Measurements from ENCODE around the gene WDR93.
"Not testable (repeated sequence)": the region's sequence is repeated elsewhere in the genome, so short reads cannot be mapped to it uniquely, and the experiment has no call there.

WDR93 gene

GRCh38 chr15:89782619-89782950 lies 92.0 kb downstream of the WDR93 start:
- Histone ChIP-seq H3K4me1 (ENCODE audit: control insufficient read depth, insufficient read depth, low read length, unreplicated experiment) (peaks cover 23% of the 10 kb centered on the region), H3K27ac (ENCODE audit: low read depth, low read length) (peak overlapping the region; percentile 50), H3K36me3 (ENCODE audit: insufficient read depth, low read length) (peaks cover 12% of the 10 kb centered on the region)
- H3K79me2 ChIP-seq (ENCODE audit: control insufficient read depth, insufficient read depth, low read length, unreplicated experiment); H3K27me3 ChIP-seq (ENCODE audit: insufficient read depth, low read length); H2AFZ ChIP-seq (ENCODE audit: low read length, unreplicated experiment); H3K4me3 ChIP-seq (ENCODE audit: low read depth, low read length): not testable (repeated sequence)

GRCh38 chr15:89783111-89783860 lies 92.7 kb downstream of the WDR93 start:
- Histone ChIP-seq H3K4me1 (ENCODE audit: control insufficient read depth, insufficient read depth, low read length, unreplicated experiment) (peaks cover 23% of the 10 kb centered on the region), H2AFZ (ENCODE audit: low read length, unreplicated experiment) (no peak overlapping the region), H3K27me3 (ENCODE audit: insufficient read depth, low read length) (no peaks in the 10 kb centered on the region), H3K27ac (ENCODE audit: low read depth, low read length) (peak overlapping the region; percentile 50), H3K36me3 (ENCODE audit: insufficient read depth, low read length) (peaks cover 19% of the 10 kb centered on the region), H3K4me3 (ENCODE audit: low read depth, low read length) (no peak overlapping the region), H3K79me2 (ENCODE audit: control insufficient read depth, insufficient read depth, low read length, unreplicated experiment) (no peaks in the 10 kb centered on the region)

- H3K4me3 ChIP-seq (ENCODE audit: low read depth, low read length), result no peak overlapping the region
- peaks cover 23% of the 10 kb centered on the region for H3K4me1 ChIP-seq (ENCODE audit: control insufficient read depth, insufficient read depth, low read length, unreplicated experiment)
- H3K27me3 ChIP-seq (ENCODE audit: insufficient read depth, low read length), result no peaks in the 10 kb centered on the region
- no peaks in the 10 kb centered on the region for H3K79me2 ChIP-seq (ENCODE audit: control insufficient read depth, insufficient read depth, low read length, unreplicated experiment)
- no peak overlapping the region for H2AFZ ChIP-seq (ENCODE audit: low read length, unreplicated experiment)
- 0 out of 2 replicates have a peak overlapping the region, but pooled peaks have one; percentile 50 for H3K27ac ChIP-seq (ENCODE audit: low read depth, low read length)
- H3K36me3 ChIP-seq (ENCODE audit: insufficient read depth, low read length), result peaks cover 27% of the 10 kb centered on the region
Observed at GRCh38 chr15:89783861-89784685, 93.5 kb downstream of the WDR93 start.

- H3K27me3 ChIP-seq (ENCODE audit: insufficient read depth, low read length), result no peaks in the 10 kb centered on the region
- H3K79me2 ChIP-seq (ENCODE audit: control insufficient read depth, insufficient read depth, low read length, unreplicated experiment), result no peaks in the 10 kb centered on the region
- no peak overlapping the region for H2AFZ ChIP-seq (ENCODE audit: low read length, unreplicated experiment)
- peaks cover 32% of the 10 kb centered on the region for H3K36me3 ChIP-seq (ENCODE audit: insufficient read depth, low read length)
- no peak overlapping the region for H3K4me3 ChIP-seq (ENCODE audit: low read depth, low read length)
- H3K27ac ChIP-seq (ENCODE audit: low read depth, low read length), result no peak overlapping the region
- peaks cover 23% of the 10 kb centered on the region for H3K4me1 ChIP-seq (ENCODE audit: control insufficient read depth, insufficient read depth, low read length, unreplicated experiment)
Observed at GRCh38 chr15:89784686-89784960, 94.0 kb downstream of the WDR93 start.

GRCh38 chr15:89785064-89785773 lies 94.6 kb downstream of the WDR93 start:
- Histone ChIP-seq H3K36me3 (ENCODE audit: insufficient read depth, low read length) (peaks cover 36% of the 10 kb centered on the region), H3K79me2 (ENCODE audit: control insufficient read depth, insufficient read depth, low read length, unreplicated experiment) (no peaks in the 10 kb centered on the region), H2AFZ (ENCODE audit: low read length, unreplicated experiment) (no peak overlapping the region), H3K27me3 (ENCODE audit: insufficient read depth, low read length) (no peaks in the 10 kb centered on the region), H3K4me1 (ENCODE audit: control insufficient read depth, insufficient read depth, low read length, unreplicated experiment) (peaks cover 23% of the 10 kb centered on the region), H3K27ac (ENCODE audit: low read depth, low read length) (no peak overlapping the region), H3K4me3 (ENCODE audit: low read depth, low read length) (no peak overlapping the region)

GRCh38 chr15:89785774-89786140 lies 95.1 kb downstream of the WDR93 start:
- Histone ChIP-seq H3K27me3 (ENCODE audit: insufficient read depth, low read length) (no peaks in the 10 kb centered on the region), H3K79me2 (ENCODE audit: control insufficient read depth, insufficient read depth, low read length, unreplicated experiment) (no peaks in the 10 kb centered on the region), H2AFZ (ENCODE audit: low read length, unreplicated experiment) (no peak overlapping the region), H3K36me3 (ENCODE audit: insufficient read depth, low read length) (peaks cover 42% of the 10 kb centered on the region), H3K4me1 (ENCODE audit: control insufficient read depth, insufficient read depth, low read length, unreplicated experiment) (peaks cover 20% of the 10 kb centered on the region), H3K27ac (ENCODE audit: low read depth, low read length) (no peak overlapping the region), H3K4me3 (ENCODE audit: low read depth, low read length) (no peak overlapping the region)

GRCh38 chr15:89787944-89788343 lies 97.3 kb downstream of the WDR93 start:
- Histone ChIP-seq H3K79me2 (ENCODE audit: control insufficient read depth, insufficient read depth, low read length, unreplicated experiment) (no peaks in the 10 kb centered on the region), H3K4me3 (ENCODE audit: low read depth, low read length) (no peak overlapping the region), H3K36me3 (ENCODE audit: insufficient read depth, low read length) (peaks cover 62% of the 10 kb centered on the region), H3K27ac (ENCODE audit: low read depth, low read length) (no peak overlapping the region), H3K4me1 (ENCODE audit: control insufficient read depth, insufficient read depth, low read length, unreplicated experiment) (no peaks in the 10 kb centered on the region), H3K27me3 (ENCODE audit: insufficient read depth, low read length) (no peaks in the 10 kb centered on the region), H2AFZ (ENCODE audit: low read length, unreplicated experiment) (no peak overlapping the region)

GRCh38 chr15:89788585-89788984 lies 98.0 kb downstream of the WDR93 start:
- H3K27ac ChIP-seq (ENCODE audit: low read depth, low read length); H3K4me1 ChIP-seq (ENCODE audit: control insufficient read depth, insufficient read depth, low read length, unreplicated experiment); H2AFZ ChIP-seq (ENCODE audit: low read length, unreplicated experiment); H3K27me3 ChIP-seq (ENCODE audit: insufficient read depth, low read length); H3K4me3 ChIP-seq (ENCODE audit: low read depth, low read length); H3K79me2 ChIP-seq (ENCODE audit: control insufficient read depth, insufficient read depth, low read length, unreplicated experiment): not testable (repeated sequence)
- peaks cover 62% of the 10 kb centered on the region for H3K36me3 ChIP-seq (ENCODE audit: insufficient read depth, low read length)

- Histone ChIP-seq H3K27ac (ENCODE audit: low read depth, low read length) (no peak overlapping the region), H3K79me2 (ENCODE audit: control insufficient read depth, insufficient read depth, low read length, unreplicated experiment) (no peaks in the 10 kb centered on the region), H3K4me3 (ENCODE audit: low read depth, low read length) (no peak overlapping the region), H3K27me3 (ENCODE audit: insufficient read depth, low read length) (no peaks in the 10 kb centered on the region), H3K4me1 (ENCODE audit: control insufficient read depth, insufficient read depth, low read length, unreplicated experiment) (peaks cover 8% of the 10 kb centered on the region), H2AFZ (ENCODE audit: low read length, unreplicated experiment) (no peak overlapping the region), H3K36me3 (ENCODE audit: insufficient read depth, low read length) (peaks cover 61% of the 10 kb centered on the region)
Observed at GRCh38 chr15:89790206-89790605, 99.6 kb downstream of the WDR93 start.

- Histone ChIP-seq H3K27ac (ENCODE audit: low read depth, low read length) (no peak overlapping the region), H2AFZ (ENCODE audit: low read length, unreplicated experiment) (no peak overlapping the region), H3K79me2 (ENCODE audit: control insufficient read depth, insufficient read depth, low read length, unreplicated experiment) (no peaks in the 10 kb centered on the region), H3K4me3 (ENCODE audit: low read depth, low read length) (no peak overlapping the region), H3K4me1 (ENCODE audit: control insufficient read depth, insufficient read depth, low read length, unreplicated experiment) (peaks cover 13% of the 10 kb centered on the region), H3K27me3 (ENCODE audit: insufficient read depth, low read length) (no peaks in the 10 kb centered on the region), H3K36me3 (ENCODE audit: insufficient read depth, low read length) (peaks cover 63% of the 10 kb centered on the region)
Observed at GRCh38 chr15:89790661-89791060, 100.0 kb downstream of the WDR93 start.
